Chondrocyte (in vitro differentiated cells): ENCODE measurements around the gene NPW. TPM values are rescaled to one million over a fixed set of nuclear protein-coding genes. Genes with fewer than 3 reads are reported as not detected.

Experiments
- DNase-seq: peaks from one replicate; pipeline ENCODE4 v3.0.0; 2021; ENCODE audit warnings: mixed read lengths, low spot score
- H3K27ac Mint-ChIP-seq: one replicate; pipeline ENCODE4 v1.8.0; 2021; ENCODE audit warnings: mild to moderate bottlenecking, moderate library complexity, mixed read lengths; ENCODE audit not compliant: unreplicated experiment
- H3K27me3 Mint-ChIP-seq: 2 replicates; pipeline ENCODE4 v1.8.0; 2021; ENCODE audit warnings: low read depth, mixed read lengths
- H3K36me3 Mint-ChIP-seq: 2 replicates; pipeline ENCODE4 v1.8.0; 2021; ENCODE audit warnings: low read depth, mixed read lengths
- H3K4me1 Mint-ChIP-seq: 2 replicates; pipeline ENCODE4 v1.8.0; 2021; ENCODE audit warnings: low read depth, mild to moderate bottlenecking, mixed read lengths
- H3K4me3 Mint-ChIP-seq: one replicate; pipeline ENCODE4 v1.8.0; 2021; ENCODE audit warnings: mild to moderate bottlenecking, moderate library complexity, mixed read lengths; ENCODE audit not compliant: unreplicated experiment
- H3K9me3 Mint-ChIP-seq: 2 replicates; pipeline ENCODE4 v1.8.0; 2021; ENCODE audit warnings: low read depth, mixed read lengths
- CTCF ChIP-seq: fragments of 200-600 bp; sonication (generic); IDR thresholded peaks from 2 replicates; pipeline ENCODE4 v1.5.0; 2021; ENCODE audit warnings: antibody characterized with exemption, mild to moderate bottlenecking, moderate library complexity
- total RNA-seq: library from RNA; stranded (reverse); gene quantifications from 3 replicates; pipeline ENCODE4 v1.2.1, GENCODE V29; 2021

The NPW gene
- total RNA-seq, 1 donor from 2014 or later: 2.5 TPM

DNA sequence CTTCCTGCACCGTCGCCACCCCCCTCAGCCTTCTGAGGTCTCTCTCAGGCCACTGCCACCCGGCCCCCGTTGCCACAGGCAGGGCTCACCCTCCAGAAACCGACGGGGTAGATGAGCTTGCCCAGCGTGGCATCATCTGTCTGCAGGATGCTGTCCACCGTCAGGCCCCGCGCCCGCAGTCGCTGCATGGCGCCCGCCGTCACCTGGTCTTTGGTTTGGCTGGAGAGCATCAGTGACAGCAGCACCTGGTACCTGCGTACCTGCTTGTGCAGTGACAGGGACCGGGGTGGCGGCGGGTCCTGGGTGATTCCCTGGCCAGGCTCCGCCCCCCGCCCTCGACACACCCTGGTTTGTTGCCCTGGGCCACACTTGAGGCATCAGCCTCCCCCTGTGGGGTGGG, 25.0 kb downstream of the NPW start:
- no peaks in the 10 kb centered on the region for H3K9me3 Mint-ChIP-seq
- no peak for TF ChIP-seq CTCF
- H3K27ac Mint-ChIP-seq: no peak overlapping the region
- no peaks in the 10 kb centered on the region for H3K36me3 Mint-ChIP-seq
- no peaks in the 10 kb centered on the region for H3K27me3 Mint-ChIP-seq
- peaks cover 52% of the 10 kb centered on the region for H3K4me1 Mint-ChIP-seq
- H3K4me3 Mint-ChIP-seq: no peak overlapping the region
- no peak for DNase-seq

- no peak for TF ChIP-seq CTCF
- no peak for DNase-seq
- peaks cover 4% of the 10 kb centered on the region for H3K36me3 Mint-ChIP-seq
- peaks cover 35% of the 10 kb centered on the region for H3K4me1 Mint-ChIP-seq
- H3K27me3 Mint-ChIP-seq: no peaks in the 10 kb centered on the region
- no peaks in the 10 kb centered on the region for H3K9me3 Mint-ChIP-seq
- H3K4me3 Mint-ChIP-seq: peak overlapping the region; percentile 87
- H3K27ac Mint-ChIP-seq: peak overlapping the region; percentile 86
Measured at GRCh38 chr16:2045965-2046892, 26.6 kb downstream of the NPW start.

GRCh38 chr16:2046893-2047329, 27.3 kb downstream of the NPW start:
- no peak for TF ChIP-seq CTCF
- DNase-seq: no peak
- Mint-ChIP-seq H3K4me1 (peaks cover 29% of the 10 kb centered on the region), H3K27me3 (no peaks in the 10 kb centered on the region), H3K4me3 (peak overlapping the region; percentile 87), H3K36me3 (peaks cover 7% of the 10 kb centered on the region), H3K9me3 (no peaks in the 10 kb centered on the region), H3K27ac (peak overlapping the region; percentile 86)

- Mint-ChIP-seq H3K9me3 (no peaks in the 10 kb centered on the region), H3K27me3 (no peaks in the 10 kb centered on the region), H3K27ac (peak within 1 kb of the TSS; percentile 86), H3K4me1 (peaks cover 29% of the 10 kb centered on the region), H3K36me3 (peaks cover 7% of the 10 kb centered on the region), H3K4me3 (peak within 1 kb of the TSS; percentile 87)
- peak; percentile 99 for DNase-seq
- TF ChIP-seq CTCF: peak; percentile 72
Measured at GRCh38 chr16:2047330-2048115, 27.9 kb downstream of the NPW start, which contains the start of the genes NTHL1 and TSC2. TSS of gene NTHL1 (minus strand) at chr16:2047834. CDS start at chr16:2047823, 11 bp downstream. TSS of gene TSC2 (plus strand) at chr16:2047985. CDS start at chr16:2048616, 631 bp downstream.

- H3K4me1 Mint-ChIP-seq: peaks cover 26% of the 10 kb centered on the region
- H3K27ac Mint-ChIP-seq: peak overlapping the region; percentile 70
- no peaks in the 10 kb centered on the region for H3K27me3 Mint-ChIP-seq
- peaks cover 7% of the 10 kb centered on the region for H3K36me3 Mint-ChIP-seq
- DNase-seq: no peak
- TF ChIP-seq CTCF: no peak
- peak overlapping the region; percentile 87 for H3K4me3 Mint-ChIP-seq
- no peaks in the 10 kb centered on the region for H3K9me3 Mint-ChIP-seq
Measured at GRCh38 chr16:2048116-2048543, 28.5 kb downstream of the NPW start.
